ENCODE results near the gene PATL2.
"Not testable (repeated sequence)": the region's sequence is repeated elsewhere in the genome, so short reads cannot be mapped to it uniquely, and the experiment has no call there.

- TF ChIP-seq, protein P1, sequence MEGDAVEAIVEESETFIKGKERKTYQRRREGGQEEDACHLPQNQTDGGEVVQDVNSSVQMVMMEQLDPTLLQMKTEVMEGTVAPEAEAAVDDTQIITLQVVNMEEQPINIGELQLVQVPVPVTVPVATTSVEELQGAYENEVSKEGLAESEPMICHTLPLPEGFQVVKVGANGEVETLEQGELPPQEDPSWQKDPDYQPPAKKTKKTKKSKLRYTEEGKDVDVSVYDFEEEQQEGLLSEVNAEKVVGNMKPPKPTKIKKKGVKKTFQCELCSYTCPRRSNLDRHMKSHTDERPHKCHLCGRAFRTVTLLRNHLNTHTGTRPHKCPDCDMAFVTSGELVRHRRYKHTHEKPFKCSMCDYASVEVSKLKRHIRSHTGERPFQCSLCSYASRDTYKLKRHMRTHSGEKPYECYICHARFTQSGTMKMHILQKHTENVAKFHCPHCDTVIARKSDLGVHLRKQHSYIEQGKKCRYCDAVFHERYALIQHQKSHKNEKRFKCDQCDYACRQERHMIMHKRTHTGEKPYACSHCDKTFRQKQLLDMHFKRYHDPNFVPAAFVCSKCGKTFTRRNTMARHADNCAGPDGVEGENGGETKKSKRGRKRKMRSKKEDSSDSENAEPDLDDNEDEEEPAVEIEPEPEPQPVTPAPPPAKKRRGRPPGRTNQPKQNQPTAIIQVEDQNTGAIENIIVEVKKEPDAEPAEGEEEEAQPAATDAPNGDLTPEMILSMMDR (IDR thresholded peaks at IDR 0.05): not testable (repeated sequence)
- TF ChIP-seq ZFX (IDR thresholded peaks at IDR 0.05; ENCODE audit: borderline replicate concordance): not testable (repeated sequence)
These were observed 8.9 kb upstream of the PATL2 start for GRCh38 chr15:44720000-44720435.
